ENCODE measurements around the gene ACTL8.

ACTL8 gene

DNA sequence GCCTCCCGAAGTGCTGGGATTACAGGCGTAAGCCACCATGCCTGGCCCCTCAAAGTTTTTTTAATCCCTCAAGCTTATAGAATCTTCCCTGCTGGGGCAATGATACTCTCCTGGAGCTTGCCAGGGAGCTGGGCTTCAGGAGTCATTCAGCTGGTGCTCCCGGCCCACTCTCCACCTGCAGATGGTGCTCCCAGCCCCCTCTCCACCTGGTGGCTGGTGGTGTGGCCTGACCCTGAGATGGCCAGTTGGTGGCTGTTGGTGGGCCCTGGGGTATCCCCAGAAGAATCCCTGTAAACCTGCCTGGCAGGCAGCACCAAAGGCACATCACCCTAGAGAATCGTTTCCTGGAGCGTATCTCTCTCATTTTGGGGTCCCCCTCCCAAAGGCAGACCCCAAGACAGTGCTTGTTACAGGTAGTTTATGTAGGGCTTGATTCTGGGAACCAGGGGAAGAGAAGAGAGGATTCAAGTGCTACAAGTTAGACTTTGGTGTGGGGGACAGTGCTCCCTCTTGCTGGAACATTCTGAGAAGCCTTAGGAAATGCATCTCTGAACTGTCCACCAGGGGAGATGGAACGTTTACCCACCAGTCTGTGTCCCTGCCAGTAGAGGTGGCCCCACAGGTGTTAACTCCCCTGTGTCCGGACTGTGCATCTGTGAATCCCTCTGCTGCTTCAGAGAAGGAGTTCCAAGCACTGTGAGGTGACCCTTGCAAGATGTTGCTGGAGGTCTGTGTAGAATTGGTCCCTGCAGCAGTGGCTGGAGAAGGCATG lies 29.1 kb upstream of the ACTL8 start:
- Histone ChIP-seq H3K9me3 (ENCODE audit: insufficient read depth, low read length) (no peaks in the 10 kb centered on the region), H3K4me1 (ENCODE audit: insufficient read depth, insufficient read length) (peaks cover 17% of the 10 kb centered on the region), H3K27me3 (ENCODE audit: insufficient read depth, insufficient read length) (no peaks in the 10 kb centered on the region), H3K36me3 (ENCODE audit: insufficient read depth, insufficient read length, low read length) (no peaks in the 10 kb centered on the region), H3K4me3 (ENCODE audit: insufficient read length, low read depth) (no peak overlapping the region), H3K9ac (ENCODE audit: insufficient read length, low read depth) (no peak overlapping the region)
- TF ChIP-seq ZNF274 (IDR thresholded peaks at IDR 0.05; ENCODE audit: low read depth, low read length) (no peak), SUZ12 (IDR thresholded peaks at IDR 0.05; ENCODE audit: extremely low read depth, insufficient read depth, insufficient read length) (no peak), YY1 (IDR thresholded peaks at IDR 0.05; ENCODE audit: insufficient read depth, insufficient read length) (no peak)
- DNase-seq (ENCODE audit: low read depth, low spot score): no peak

GRCh38 chr1:17728123-17728712 lies 26.9 kb upstream of the ACTL8 start:
- peaks cover 17% of the 10 kb centered on the region for H3K4me1 ChIP-seq (ENCODE audit: insufficient read depth, insufficient read length)
- H3K4me3 ChIP-seq (ENCODE audit: insufficient read length, low read depth): no peak overlapping the region
- no peak for DNase-seq (ENCODE audit: low read depth, low spot score)
- TF ChIP-seq ZNF274 (IDR thresholded peaks at IDR 0.05; ENCODE audit: low read depth, low read length): no peak
- no peak for TF ChIP-seq SUZ12 (IDR thresholded peaks at IDR 0.05; ENCODE audit: extremely low read depth, insufficient read depth, insufficient read length)
- TF ChIP-seq YY1 (IDR thresholded peaks at IDR 0.05; ENCODE audit: insufficient read depth, insufficient read length): no peak
- H3K27me3 ChIP-seq (ENCODE audit: insufficient read depth, insufficient read length): no peaks in the 10 kb centered on the region
- H3K9me3 ChIP-seq (ENCODE audit: insufficient read depth, low read length): no peaks in the 10 kb centered on the region
- H3K9ac ChIP-seq (ENCODE audit: insufficient read length, low read depth): no peak overlapping the region
- H3K36me3 ChIP-seq (ENCODE audit: insufficient read depth, insufficient read length, low read length): no peaks in the 10 kb centered on the region

GRCh38 chr1:17729248-17729647 lies 25.9 kb upstream of the ACTL8 start:
- Histone ChIP-seq H3K27me3 (ENCODE audit: insufficient read depth, insufficient read length) (no peaks in the 10 kb centered on the region), H3K9ac (ENCODE audit: insufficient read length, low read depth) (no peak overlapping the region), H3K4me3 (ENCODE audit: insufficient read length, low read depth) (no peak overlapping the region), H3K4me1 (ENCODE audit: insufficient read depth, insufficient read length) (peaks cover 17% of the 10 kb centered on the region), H3K36me3 (ENCODE audit: insufficient read depth, insufficient read length, low read length) (no peaks in the 10 kb centered on the region), H3K9me3 (ENCODE audit: insufficient read depth, low read length) (no peaks in the 10 kb centered on the region)
- DNase-seq (ENCODE audit: low read depth, low spot score): no peak
- TF ChIP-seq SUZ12 (IDR thresholded peaks at IDR 0.05; ENCODE audit: extremely low read depth, insufficient read depth, insufficient read length) (no peak), YY1 (IDR thresholded peaks at IDR 0.05; ENCODE audit: insufficient read depth, insufficient read length) (no peak), ZNF274 (IDR thresholded peaks at IDR 0.05; ENCODE audit: low read depth, low read length) (no peak)

DNA sequence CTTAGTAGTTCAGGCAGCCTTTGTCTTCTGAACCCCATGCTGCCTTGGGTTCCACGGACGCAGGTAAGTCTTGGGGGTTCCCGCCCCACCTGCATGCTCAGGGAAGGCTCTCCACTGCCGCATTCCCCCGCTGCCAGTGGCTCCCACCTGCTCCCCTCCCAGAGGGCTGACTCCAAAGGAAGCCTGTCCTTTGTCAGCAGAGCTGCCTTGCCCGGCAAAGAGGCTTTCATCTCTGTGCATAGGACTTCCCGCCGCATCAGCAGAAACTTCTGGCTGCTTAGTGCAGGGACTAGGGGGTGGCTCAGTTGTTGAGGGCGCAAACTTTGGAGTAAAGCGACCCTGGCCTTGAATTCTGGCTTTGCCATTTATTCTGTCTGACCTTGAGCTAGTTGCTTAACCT lies 25.2 kb upstream of the ACTL8 start:
- Histone ChIP-seq H3K9me3 (ENCODE audit: insufficient read depth, low read length) (no peaks in the 10 kb centered on the region), H3K9ac (ENCODE audit: insufficient read length, low read depth) (peak overlapping the region; percentile 21), H3K4me1 (ENCODE audit: insufficient read depth, insufficient read length) (peaks cover 14% of the 10 kb centered on the region), H3K36me3 (ENCODE audit: insufficient read depth, insufficient read length, low read length) (no peaks in the 10 kb centered on the region), H3K4me3 (ENCODE audit: insufficient read length, low read depth) (no peak overlapping the region), H3K27me3 (ENCODE audit: insufficient read depth, insufficient read length) (no peaks in the 10 kb centered on the region)
- DNase-seq (ENCODE audit: low read depth, low spot score): no peak
- TF ChIP-seq SUZ12 (IDR thresholded peaks at IDR 0.05; ENCODE audit: extremely low read depth, insufficient read depth, insufficient read length): no peak
- no peak for TF ChIP-seq YY1 (IDR thresholded peaks at IDR 0.05; ENCODE audit: insufficient read depth, insufficient read length)
- TF ChIP-seq ZNF274 (IDR thresholded peaks at IDR 0.05; ENCODE audit: low read depth, low read length): no peak

GRCh38 chr1:17731460-17731859 lies 23.7 kb upstream of the ACTL8 start:
- Histone ChIP-seq H3K36me3 (ENCODE audit: insufficient read depth, insufficient read length, low read length) (no peaks in the 10 kb centered on the region), H3K27me3 (ENCODE audit: insufficient read depth, insufficient read length) (no peaks in the 10 kb centered on the region), H3K9ac (ENCODE audit: insufficient read length, low read depth) (no peak overlapping the region), H3K4me1 (ENCODE audit: insufficient read depth, insufficient read length) (peaks cover 21% of the 10 kb centered on the region), H3K9me3 (ENCODE audit: insufficient read depth, low read length) (no peaks in the 10 kb centered on the region), H3K4me3 (ENCODE audit: insufficient read length, low read depth) (no peak overlapping the region)
- TF ChIP-seq SUZ12 (IDR thresholded peaks at IDR 0.05; ENCODE audit: extremely low read depth, insufficient read depth, insufficient read length): no peak
- TF ChIP-seq ZNF274 (IDR thresholded peaks at IDR 0.05; ENCODE audit: low read depth, low read length): no peak
- TF ChIP-seq YY1 (IDR thresholded peaks at IDR 0.05; ENCODE audit: insufficient read depth, insufficient read length): no peak
- no peak for DNase-seq (ENCODE audit: low read depth, low spot score)

GRCh38 chr1:17732475-17732874 lies 22.7 kb upstream of the ACTL8 start:
- Histone ChIP-seq H3K9me3 (ENCODE audit: insufficient read depth, low read length) (no peaks in the 10 kb centered on the region), H3K4me1 (ENCODE audit: insufficient read depth, insufficient read length) (peaks cover 22% of the 10 kb centered on the region), H3K27me3 (ENCODE audit: insufficient read depth, insufficient read length) (no peaks in the 10 kb centered on the region), H3K9ac (ENCODE audit: insufficient read length, low read depth) (no peak overlapping the region), H3K4me3 (ENCODE audit: insufficient read length, low read depth) (no peak overlapping the region), H3K36me3 (ENCODE audit: insufficient read depth, insufficient read length, low read length) (no peaks in the 10 kb centered on the region)
- TF ChIP-seq ZNF274 (IDR thresholded peaks at IDR 0.05; ENCODE audit: low read depth, low read length): no peak
- no peak for TF ChIP-seq YY1 (IDR thresholded peaks at IDR 0.05; ENCODE audit: insufficient read depth, insufficient read length)
- no peak for TF ChIP-seq SUZ12 (IDR thresholded peaks at IDR 0.05; ENCODE audit: extremely low read depth, insufficient read depth, insufficient read length)
- no peak for DNase-seq (ENCODE audit: low read depth, low spot score)

GRCh38 chr1:17733661-17734060 lies 21.5 kb upstream of the ACTL8 start:
- no peak for TF ChIP-seq SUZ12 (IDR thresholded peaks at IDR 0.05; ENCODE audit: extremely low read depth, insufficient read depth, insufficient read length)
- no peak for TF ChIP-seq YY1 (IDR thresholded peaks at IDR 0.05; ENCODE audit: insufficient read depth, insufficient read length)
- no peak for TF ChIP-seq ZNF274 (IDR thresholded peaks at IDR 0.05; ENCODE audit: low read depth, low read length)
- Histone ChIP-seq H3K27me3 (ENCODE audit: insufficient read depth, insufficient read length) (no peaks in the 10 kb centered on the region), H3K9me3 (ENCODE audit: insufficient read depth, low read length) (no peaks in the 10 kb centered on the region), H3K4me1 (ENCODE audit: insufficient read depth, insufficient read length) (peaks cover 22% of the 10 kb centered on the region), H3K4me3 (ENCODE audit: insufficient read length, low read depth) (no peak overlapping the region), H3K9ac (ENCODE audit: insufficient read length, low read depth) (no peak overlapping the region), H3K36me3 (ENCODE audit: insufficient read depth, insufficient read length, low read length) (no peaks in the 10 kb centered on the region)
- no peak for DNase-seq (ENCODE audit: low read depth, low spot score)

All from NT2/D1 (cell line).